Stimulated activated CD4-positive, alpha-beta T cell treated with anti-CD3 and anti-CD28 coated beads, Interleukin-15, amount 100 ng/mL, for 48 hours (primary cell): Measurements from ENCODE around the gene RETREG3.
"Not testable (repeated sequence)": the region's sequence is repeated elsewhere in the genome, so short reads cannot be mapped to it uniquely, and the experiment has no call there.

Experiments used
- DNase-seq, 2 donors: peaks; one replicate each; pipeline ENCODE4 v3.0.0-alpha.2; 2020; ENCODE audit warnings: low read depth in 2 of 2

The RETREG3 gene

DNA sequence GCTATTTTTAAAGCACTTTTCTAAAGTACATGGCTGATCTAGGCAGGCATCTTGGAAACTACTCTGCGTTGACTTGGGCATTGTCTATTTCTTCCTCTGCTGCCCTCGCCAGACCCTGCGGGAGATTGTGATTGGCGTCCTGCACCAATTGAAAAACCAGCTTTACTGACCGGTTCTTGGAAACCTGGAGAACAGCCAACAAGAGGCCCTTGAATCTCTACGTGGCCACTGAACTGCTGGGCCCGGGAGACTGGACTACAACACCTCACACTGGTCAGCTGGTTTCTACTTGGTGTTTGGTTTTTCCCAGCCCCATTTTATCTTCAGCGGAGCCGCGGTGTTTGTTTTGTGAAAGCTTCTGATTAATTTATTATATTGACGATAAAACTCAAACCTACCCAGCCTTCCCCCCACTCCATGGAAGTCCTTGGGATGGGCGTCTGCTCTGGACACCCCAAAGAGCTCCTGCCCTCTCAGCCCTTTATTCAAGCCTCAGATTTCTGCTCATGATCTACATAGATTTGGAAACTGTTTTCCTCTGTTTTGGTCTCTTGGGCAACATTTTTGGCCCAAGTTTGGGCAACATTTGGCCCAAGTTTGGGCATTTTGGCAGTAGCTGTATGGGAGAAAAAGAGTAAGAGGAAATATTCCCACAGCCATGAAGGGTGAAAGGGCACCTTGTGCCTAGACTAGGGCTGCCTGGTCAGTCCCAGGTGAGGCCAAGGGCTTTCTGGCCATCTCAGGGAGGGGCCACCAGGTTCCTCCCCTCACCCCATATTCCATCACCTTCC is 37.5 kb downstream of the RETREG3 start:
- DNase-seq = no peak

GRCh38 chr17:42568341-42569111 is 40.6 kb downstream of the RETREG3 start:
- DNase-seq = no peak

DNA sequence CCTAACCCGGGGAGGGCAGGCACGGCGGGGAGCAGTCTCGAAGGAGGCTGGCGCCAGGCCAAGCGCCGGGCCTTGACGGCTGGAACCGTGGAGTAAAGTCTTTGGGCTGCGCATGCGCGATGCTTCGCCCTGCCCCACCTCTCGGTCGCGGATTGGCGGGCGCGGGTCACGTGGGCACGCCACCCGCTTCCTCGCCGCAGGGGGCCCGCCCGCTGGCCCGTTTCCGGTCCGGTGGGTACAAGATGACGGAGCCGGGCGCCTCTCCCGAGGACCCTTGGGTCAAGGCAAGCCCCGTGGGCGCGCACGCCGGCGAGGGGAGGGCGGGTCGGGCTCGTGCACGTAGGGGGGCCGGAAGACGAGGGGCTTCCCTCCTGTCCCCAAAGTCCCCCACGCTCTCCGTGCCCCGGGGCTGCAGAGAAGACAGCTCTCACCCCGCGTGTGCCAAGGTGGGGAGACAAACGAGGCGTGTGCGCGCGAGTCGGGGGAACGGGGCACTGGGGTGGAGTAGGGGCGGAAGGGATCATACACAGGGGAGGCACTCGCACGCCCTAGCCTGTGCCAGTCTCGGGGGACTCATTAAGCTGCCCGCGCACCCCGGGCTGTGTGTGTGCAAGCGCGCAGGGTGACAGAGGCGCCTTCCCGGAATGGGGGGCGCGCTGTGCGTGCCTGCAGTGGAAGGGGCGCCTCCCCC is 42.1 kb downstream of the RETREG3 start, which contains the start of gene MLX:
Gene MLX, plus strand, starts transcription at position 218 of the 691 bp plus-strand sequence. Its CDS starts 25 bp downstream, at position 243.
- peak; percentile 83 to 87 for DNase-seq

GRCh38 chr17:42566215-42566882 is 42.8 kb downstream of the RETREG3 start:
- DNase-seq = no peak

DNA sequence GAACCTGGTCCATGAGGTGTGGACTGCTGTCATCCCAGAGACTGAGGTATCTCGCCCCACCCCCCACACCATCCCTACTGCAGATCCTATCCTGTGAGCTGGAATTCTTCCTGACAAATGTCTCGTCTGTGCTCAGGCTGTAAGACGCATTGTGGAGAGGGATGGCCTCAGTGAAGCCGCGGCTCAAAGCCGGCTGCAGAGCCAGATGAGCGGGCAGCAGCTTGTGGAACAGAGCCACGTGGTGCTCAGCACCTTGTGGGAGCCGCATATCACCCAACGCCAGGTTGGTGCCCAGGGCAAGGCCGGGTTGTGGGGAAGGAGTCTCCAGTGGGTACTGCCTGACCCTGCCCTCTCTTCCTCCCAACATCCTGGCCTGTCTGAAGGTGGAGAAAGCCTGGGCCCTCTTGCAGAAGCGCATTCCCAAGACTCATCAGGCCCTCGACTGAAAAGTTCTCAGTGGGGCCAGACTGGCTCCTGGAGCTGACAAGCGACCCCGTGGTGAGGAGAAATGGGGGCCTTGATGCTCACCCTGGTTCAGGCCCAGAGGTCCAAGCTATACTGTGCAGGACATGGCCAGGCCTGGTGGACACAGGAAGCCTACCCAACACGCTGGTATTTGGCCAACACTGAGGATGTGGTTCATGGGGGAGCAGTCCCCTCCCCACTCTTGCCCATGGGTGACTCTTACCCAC is 43.5 kb downstream of the RETREG3 start:
- no peak for DNase-seq

DNA sequence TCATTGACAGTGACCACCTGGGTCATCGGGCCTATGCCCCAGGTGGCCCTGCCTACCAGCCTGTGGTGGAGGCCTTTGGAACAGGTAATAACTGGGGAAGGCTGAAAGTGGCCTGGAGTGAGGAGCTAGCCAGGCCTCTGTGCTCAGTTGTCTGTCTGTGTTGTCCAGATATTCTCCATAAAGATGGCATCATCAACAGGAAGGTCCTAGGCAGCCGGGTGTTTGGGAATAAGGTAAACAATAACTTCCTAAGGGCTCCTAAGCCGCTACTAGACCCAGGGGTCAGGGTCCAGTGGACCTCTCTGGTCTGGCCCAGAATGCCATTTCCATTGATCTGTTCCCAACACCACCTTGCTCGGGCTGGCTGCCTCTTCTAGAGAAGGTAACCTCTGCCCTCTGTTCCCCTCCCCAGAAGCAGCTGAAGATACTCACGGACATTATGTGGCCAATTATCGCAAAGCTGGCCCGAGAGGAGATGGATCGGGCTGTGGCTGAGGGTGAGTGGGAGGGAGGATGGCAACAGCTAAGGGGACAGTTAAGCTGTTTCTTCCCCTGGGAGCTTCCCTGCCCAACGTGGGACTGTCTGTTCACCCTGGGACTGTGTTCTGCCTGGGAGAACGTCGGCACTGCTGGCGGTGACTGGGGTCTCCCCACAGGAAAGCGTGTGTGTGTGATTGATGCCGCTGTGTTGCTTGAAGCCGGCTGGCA is 44.2 kb downstream of the RETREG3 start:
- no peak for DNase-seq

GRCh38 chr17:42563950-42564349 is 45.2 kb downstream of the RETREG3 start:
- no peak for DNase-seq

DNA sequence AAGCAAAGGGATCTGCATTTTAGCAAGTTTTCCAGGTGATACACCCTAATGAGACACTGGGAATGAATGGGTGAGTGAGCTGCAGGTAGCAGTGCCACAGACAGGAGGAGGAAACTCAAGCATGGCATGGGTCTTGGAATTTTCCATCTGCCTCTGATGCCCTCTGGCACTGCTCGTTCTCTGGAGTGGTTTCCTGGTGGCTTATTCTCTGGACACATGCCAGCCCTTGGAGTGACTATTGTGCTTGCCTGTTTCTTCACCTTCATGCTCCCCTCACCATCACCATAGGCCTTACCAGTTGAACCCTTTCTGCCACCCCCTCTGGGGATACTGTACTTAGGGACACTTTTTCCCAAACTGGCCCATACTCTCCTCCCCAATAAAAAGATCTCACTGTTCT is 45.6 kb downstream of the RETREG3 start:
- no peak for DNase-seq

DNA sequence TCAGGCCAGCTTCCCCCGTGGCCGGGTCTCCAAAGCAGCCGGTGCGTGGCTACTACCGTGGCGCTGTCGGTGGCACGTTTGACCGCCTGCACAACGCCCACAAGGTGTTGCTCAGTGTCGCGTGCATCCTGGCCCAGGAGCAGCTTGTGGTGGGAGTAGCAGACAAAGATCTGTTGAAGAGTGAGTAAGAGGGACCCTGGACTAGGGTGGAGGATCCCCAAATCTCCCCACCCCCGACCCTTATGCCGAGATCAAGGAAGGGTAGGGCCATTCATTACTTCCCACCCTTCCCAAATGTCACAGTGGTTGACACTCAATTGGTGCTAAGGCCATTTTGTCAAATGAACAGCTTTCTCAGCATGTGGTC is 46.0 kb downstream of the RETREG3 start:
- DNase-seq = no peak

GRCh38 chr17:42562388-42563142 is 46.6 kb downstream of the RETREG3 start:
- no peak for DNase-seq

- peak; percentile 90 to 91 for DNase-seq
These were observed 47.2 kb downstream of the RETREG3 start, which contains the start of gene COASY for GRCh38 chr17:42561897-42562387. Gene COASY, plus strand, starts transcription at chr17:42562148. Its CDS starts 475 bp downstream, at chr17:42562623.

GRCh38 chr17:42560246-42560645 is 48.9 kb downstream of the RETREG3 start:
- no peak for DNase-seq

DNA sequence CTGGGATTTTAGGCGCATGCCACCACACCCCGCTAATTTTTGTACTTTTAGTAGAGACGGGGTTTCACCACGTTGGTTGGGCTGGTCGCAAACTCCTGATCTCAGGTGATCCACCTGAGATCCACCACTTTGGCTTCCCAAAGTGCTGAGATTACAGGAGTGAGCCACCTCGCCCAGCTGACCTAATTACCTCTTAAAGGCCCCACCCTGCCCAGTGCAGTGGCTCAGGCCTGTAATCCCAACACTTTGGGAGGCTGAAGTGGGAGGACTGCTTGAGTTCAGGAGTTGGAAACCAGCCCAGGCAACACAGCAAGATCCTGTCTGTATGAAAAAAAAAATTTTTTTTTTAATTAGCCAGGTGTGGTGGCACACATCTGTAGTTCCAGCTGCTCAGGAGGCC is 50.1 kb downstream of the RETREG3 start:
- no peak for DNase-seq

- DNase-seq = not testable (repeated sequence)
These were observed 53.1 kb downstream of the RETREG3 start for GRCh38 chr17:42555961-42556617.

DNA sequence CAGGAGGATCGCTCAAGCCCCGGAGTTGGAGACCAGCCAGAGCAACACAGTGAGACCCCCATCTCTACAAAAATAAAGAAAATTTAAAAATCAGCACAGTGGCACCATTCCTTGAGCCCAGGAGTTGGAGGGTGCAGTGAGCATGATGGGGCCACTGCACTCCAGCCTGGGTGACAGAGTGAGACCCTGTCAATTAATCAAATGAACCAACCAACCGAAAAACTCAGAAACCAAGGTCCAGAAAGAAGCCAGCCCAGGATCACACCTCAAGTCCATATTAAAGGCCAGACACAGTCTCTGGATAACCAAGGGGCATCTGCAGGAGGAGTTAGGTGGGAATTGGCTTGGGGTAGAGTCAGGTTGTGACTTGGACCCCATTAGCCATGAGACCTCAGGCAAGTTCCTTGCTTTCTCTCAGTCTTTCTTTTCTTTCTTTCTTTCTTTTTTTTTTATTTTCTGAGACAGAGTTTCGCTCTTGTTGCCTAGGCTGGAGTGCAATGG is 54.0 kb downstream of the RETREG3 start:
- DNase-seq = no peak

GRCh38 chr17:42554250-42555121 is 54.7 kb downstream of the RETREG3 start:
- peak in 1 of 2 donors; percentile 69 for DNase-seq

DNA sequence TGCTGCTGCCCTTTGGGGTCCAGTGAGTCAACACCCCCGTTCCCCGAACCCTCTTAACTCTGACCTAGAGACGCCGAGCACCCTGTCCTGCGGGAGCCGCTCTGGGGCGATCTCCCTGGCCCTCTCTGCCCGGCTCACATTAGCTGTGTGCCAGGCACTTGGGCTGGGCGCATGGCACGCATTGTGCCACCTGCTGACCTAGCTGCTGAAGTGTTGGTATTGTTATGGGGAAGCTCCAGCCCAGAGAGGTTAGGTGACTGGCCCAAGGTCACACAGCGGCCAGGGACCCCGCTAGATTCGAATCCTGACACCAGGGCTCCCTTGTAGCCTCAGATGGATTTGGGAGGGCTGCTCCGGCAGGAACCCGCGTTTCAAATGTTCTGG is 55.3 kb downstream of the RETREG3 start:
- no peak for DNase-seq
